ENCODE results near the gene DISC1. TPM values are rescaled to one million over a fixed set of nuclear protein-coding genes. Genes with fewer than 3 reads are reported as not detected.

The DISC1 gene
- total and polyA plus RNA-seq, 2 experiments from 2014 or later, result 6.5 to 11.5 TPM

GRCh38 chr1:231990388-231990787, 363.8 kb downstream of the DISC1 start:
- DNase-seq (ENCODE audit: low read depth in 1 of 2, low spot score in 1 of 2), result peak in 1 of 2 donors; percentile 22
- TF ChIP-seq CTCF (IDR thresholded peaks at IDR 0.05; ENCODE audit: low read depth, low read length), result no peak
- Histone ChIP-seq H3K27me3 (no peaks in the 10 kb centered on the region), H3K36me3 (no peaks in the 10 kb centered on the region), H3K9me3 (ENCODE audit: low read depth) (no peaks in the 10 kb centered on the region), H3K27ac (no peak overlapping the region), H3K4me1 (ENCODE audit: low read depth) (peaks cover 42% of the 10 kb centered on the region), H3K4me3 (no peak overlapping the region)

- no peak for TF ChIP-seq CTCF (IDR thresholded peaks at IDR 0.05; ENCODE audit: low read depth, low read length)
- peak in 1 of 2 donors; percentile 64 for DNase-seq (ENCODE audit: low read depth in 1 of 2, low spot score in 1 of 2)
- Histone ChIP-seq H3K4me1 (ENCODE audit: low read depth) (peaks cover 41% of the 10 kb centered on the region), H3K27me3 (no peaks in the 10 kb centered on the region), H3K9me3 (ENCODE audit: low read depth) (no peaks in the 10 kb centered on the region), H3K36me3 (no peaks in the 10 kb centered on the region), H3K27ac (no peak overlapping the region), H3K4me3 (no peak overlapping the region)
Observed at GRCh38 chr1:231991231-231991630, 364.6 kb downstream of the DISC1 start.

GRCh38 chr1:231993968-231994455, 367.4 kb downstream of the DISC1 start:
- DNase-seq (ENCODE audit: low read depth in 1 of 2, low spot score in 1 of 2), result no peak
- Histone ChIP-seq H3K27me3 (no peaks in the 10 kb centered on the region), H3K9me3 (ENCODE audit: low read depth) (no peaks in the 10 kb centered on the region), H3K27ac (no peak overlapping the region), H3K4me1 (ENCODE audit: low read depth) (peaks cover 31% of the 10 kb centered on the region), H3K4me3 (no peak overlapping the region), H3K36me3 (no peaks in the 10 kb centered on the region)
- TF ChIP-seq CTCF (IDR thresholded peaks at IDR 0.05; ENCODE audit: low read depth, low read length), result no peak

GRCh38 chr1:231998791-231999190, 372.2 kb downstream of the DISC1 start:
- Histone ChIP-seq H3K27me3 (no peaks in the 10 kb centered on the region), H3K4me3 (no peak overlapping the region), H3K9me3 (ENCODE audit: low read depth) (no peaks in the 10 kb centered on the region), H3K27ac (no peak overlapping the region), H3K36me3 (no peaks in the 10 kb centered on the region), H3K4me1 (ENCODE audit: low read depth) (no peaks in the 10 kb centered on the region)
- DNase-seq (ENCODE audit: low read depth in 1 of 2, low spot score in 1 of 2), result no peak
- TF ChIP-seq CTCF (IDR thresholded peaks at IDR 0.05; ENCODE audit: low read depth, low read length), result no peak

GRCh38 chr1:232005300-232005699, 378.7 kb downstream of the DISC1 start:
- H3K9me3 ChIP-seq (ENCODE audit: low read depth), result no peaks in the 10 kb centered on the region
- TF ChIP-seq CTCF (IDR thresholded peaks at IDR 0.05; ENCODE audit: low read depth, low read length), result no peak
- H3K36me3 ChIP-seq, result no peaks in the 10 kb centered on the region
- no peak overlapping the region for H3K4me3 ChIP-seq
- no peak overlapping the region for H3K27ac ChIP-seq
- no peak for DNase-seq (ENCODE audit: low read depth in 1 of 2, low spot score in 1 of 2)
- H3K27me3 ChIP-seq, result no peaks in the 10 kb centered on the region
- H3K4me1 ChIP-seq (ENCODE audit: low read depth), result no peaks in the 10 kb centered on the region

- H3K9me3 ChIP-seq (ENCODE audit: low read depth), result no peaks in the 10 kb centered on the region
- TF ChIP-seq CTCF (IDR thresholded peaks at IDR 0.05; ENCODE audit: low read depth, low read length), result no peak
Observed at GRCh38 chr1:232009741-232010140, 383.2 kb downstream of the DISC1 start.

More at GRCh38 chr1:232009741-232010140, 383.2 kb downstream of the DISC1 start:
- H3K4me3 ChIP-seq, result no peak overlapping the region
- peaks cover 16% of the 10 kb centered on the region for H3K4me1 ChIP-seq (ENCODE audit: low read depth)
- no peak for DNase-seq (ENCODE audit: low read depth in 1 of 2, low spot score in 1 of 2)
- no peak overlapping the region for H3K27ac ChIP-seq
- no peaks in the 10 kb centered on the region for H3K36me3 ChIP-seq
- H3K27me3 ChIP-seq, result no peaks in the 10 kb centered on the region
